K562 (cell line): ENCODE measurements around the gene DSE. TPM values are rescaled to one million over a fixed set of nuclear protein-coding genes. Genes with fewer than 3 reads are reported as not detected.

Source experiments
- ATAC-seq: fragments of 200-7000 bp; cut with Tn5 transposase; 3 replicates; pipeline ENCODE4 v1.9.1; 2020; ENCODE audit warnings: moderate library complexity
- BruUV-seq: library from RNA; stranded (reverse); fragments of 400-500 nt; replicated peaks from 2 replicates; lab custom pipeline; 2021; lab: Mats Ljungman, UMichigan
- CTCF ChIA-PET: fragments of 300-600 bp; formaldehyde crosslinking; extraction: SDS; loops from one replicate; lab custom pipeline; 2021; ENCODE audit warnings: low intra/inter-chr PET ratio; lab: Yijun Ruan, JAX
- POLR2A ChIA-PET: fragments of 300-600, 350-650 bp; sonication (Branson Sonifier 250); formaldehyde crosslinking; extraction: SDS; loops from one replicate; lab custom pipeline; 2021; ENCODE audit warnings: antibody characterized with exemption, inconsistent platforms; lab: Yijun Ruan, JAX
- DNase-seq, 4 experiments: peaks; one replicate each; pipeline versions ENCODE4 v3.0.0 to v3.0.0-alpha.2; 2011 to 2018; ENCODE audit warnings: low spot score in 3 of 4, mixed read lengths in 3 of 4; ENCODE audit errors: extremely low read depth in 1 of 4
- FAIRE-seq: peaks from 2 replicates; lab custom pipeline; 2011; peaks lifted over from hg19 to GRCh38; lab: Jason Lieb, UNC
- H2AFZ ChIP-seq: 2 replicates; pipeline ENCODE4 v1.6.0; 2011; ENCODE audit warnings: low read depth, low read length, control low read depth, inconsistent platforms
- H3K27ac ChIP-seq: fragments of 200-600 bp; 3 replicates; pipeline ENCODE4 v1.8.0; 2011; ENCODE audit warnings: low read depth, mild to moderate bottlenecking, control low read depth, inconsistent platforms, low read length, moderate library complexity, mixed read lengths; ENCODE audit errors: extremely low read depth
- H3K27me3 ChIP-seq, 2 experiments: fragments of 300-600 bp in 1 of 2; 2 replicates in 1 of 2; 3 replicates in 1 of 2; pipeline versions ENCODE4 v1.6.0 to v1.8.0; 2011; ENCODE audit warnings: inconsistent platforms in 2 of 2, low read length in 2 of 2, mild to moderate bottlenecking in 1 of 2, mixed read lengths in 1 of 2, moderate library complexity in 1 of 2; ENCODE audit not compliant: control insufficient read depth in 2 of 2, insufficient read depth in 2 of 2
- H3K36me3 ChIP-seq: fragments of 300-600 bp; 3 replicates; pipeline ENCODE4 v1.8.0; 2011; ENCODE audit warnings: mild to moderate bottlenecking, low read length, inconsistent platforms; ENCODE audit not compliant: control insufficient read depth, insufficient read depth
- H3K4me1 ChIP-seq, 2 experiments: fragments of 200-600 bp in 1 of 2; replicated peaks in 1 of 2; 2 replicates in 1 of 2; 3 replicates in 1 of 2; pipeline versions ENCODE4 v1.5.1 to v1.8.0; 2011; ENCODE audit warnings: inconsistent platforms in 2 of 2, low read length in 2 of 2, mild to moderate bottlenecking in 1 of 2, mixed read lengths in 1 of 2, moderate library complexity in 1 of 2; ENCODE audit not compliant: control insufficient read depth in 2 of 2, insufficient read depth in 2 of 2
- H3K4me2 ChIP-seq: 2 replicates; pipeline ENCODE4 v1.6.1; 2011; ENCODE audit warnings: low read length, control low read depth, inconsistent platforms, mixed read lengths; ENCODE audit not compliant: insufficient read depth
- H3K4me3 ChIP-seq: fragments of 200-600 bp; sonication (generic), shearing (Covaris generic); 2 replicates; pipeline ENCODE4 v1.5.1; 2016; ENCODE audit warnings: control low read depth, inconsistent platforms
- H3K79me2 ChIP-seq: fragments of 200-600 bp; 3 replicates; pipeline ENCODE4 v1.8.0; 2011; ENCODE audit warnings: low read length, inconsistent platforms; ENCODE audit not compliant: control insufficient read depth, insufficient read depth
- H3K9ac ChIP-seq, 2 experiments: 2 replicates each; pipeline versions ENCODE4 v1.6.0 to v1.6.1; 2011; ENCODE audit warnings: low read depth in 2 of 2, low read length in 2 of 2, control low read depth in 1 of 2, inconsistent platforms in 1 of 2, mild to moderate bottlenecking in 1 of 2, mixed read lengths in 1 of 2; ENCODE audit not compliant: insufficient read depth in 1 of 2
- H3K9me1 ChIP-seq: one replicate; pipeline ENCODE4 v1.6.0; 2011; ENCODE audit warnings: inconsistent platforms, mild to moderate bottlenecking, low read length, moderate library complexity; ENCODE audit not compliant: control insufficient read depth, insufficient read depth
- H3K9me3 ChIP-seq: replicated peaks from 2 replicates; pipeline ENCODE4 v1.5.1; 2011; ENCODE audit warnings: low read depth, low read length, inconsistent platforms; ENCODE audit not compliant: control insufficient read depth, insufficient read depth
- H4K20me1 ChIP-seq: replicated peaks from 2 replicates; pipeline ENCODE4 v1.6.1; 2011; ENCODE audit warnings: low read length, inconsistent platforms, mixed read lengths; ENCODE audit not compliant: control insufficient read depth, insufficient read depth
- ASH1L ChIP-seq: fragments of 450-650 bp; IDR thresholded peaks from 2 replicates; pipeline ENCODE4 v1.6.1; 2018; ENCODE audit warnings: borderline replicate concordance, mild to moderate bottlenecking, low read depth; ENCODE audit not compliant: partially characterized antibody
- ATF6 ChIP-seq: sonication (generic); formaldehyde crosslinking; IDR thresholded peaks from 2 replicates; pipeline ENCODE4 v1.4.0; 2020; ENCODE audit warnings: mild to moderate bottlenecking, missing genetic modification reagents
- CHD4 ChIP-seq: fragments of 200-600 bp; sonication (generic); IDR thresholded peaks from 3 replicates; pipeline ENCODE4 v1.6.1; 2012; ENCODE audit warnings: low read depth, mild to moderate bottlenecking, mixed read lengths, low read length, inconsistent platforms; ENCODE audit not compliant: insufficient read depth, insufficient replicate concordance, poor library complexity, severe bottlenecking
- E2F1 ChIP-seq: sonication (generic); formaldehyde crosslinking; IDR thresholded peaks from 2 replicates; pipeline ENCODE4 v1.8.1; 2023; ENCODE audit warnings: mild to moderate bottlenecking, missing genetic modification reagents, moderate library complexity
- ESRRB ChIP-seq: fragments of 250-450 bp; sonication (Bioruptor Pico); IDR thresholded peaks from 2 replicates; pipeline ENCODE4 v1.5.0; 2020; ENCODE audit warnings: mild to moderate bottlenecking, moderate library complexity, borderline replicate concordance
- FOXJ2 ChIP-seq: fragments of 200-800 bp; sonication (Bioruptor generic); IDR thresholded peaks from 2 replicates; pipeline ENCODE4 v1.6.1; 2016; ENCODE audit warnings: missing genetic modification characterization, missing compliant biosample characterization
- HNRNPK ChIP-seq: fragments of 200-400 bp; formaldehyde crosslinking; IDR thresholded peaks from one replicate; pipeline ENCODE4 v1.6.1; 2018; ENCODE audit warnings: mild to moderate bottlenecking, low read depth, low read length; ENCODE audit not compliant: poor library complexity, severe bottlenecking
- NR2C1 ChIP-seq, 2 experiments: fragments of 450-650 bp; IDR thresholded peaks; 2 replicates each; pipeline ENCODE4 v1.6.1; 2017; ENCODE audit warnings: mild to moderate bottlenecking in 2 of 2, antibody characterized with exemption in 1 of 2, inconsistent platforms in 1 of 2, missing compliant biosample characterization in 1 of 2, missing genetic modification characterization in 1 of 2
- SPI1 ChIP-seq: IDR thresholded peaks from 2 replicates; pipeline ENCODE4 v1.6.1; 2011; ENCODE audit warnings: low read depth, low read length, control low read depth, borderline replicate concordance
- ZFP36 ChIP-seq: fragments of 150-350 bp; IDR thresholded peaks from 2 replicates; pipeline ENCODE4 v1.6.1; 2018; ENCODE audit warnings: low read length, low read depth; ENCODE audit not compliant: partially characterized antibody
- ZNF124 ChIP-seq: sonication (generic); formaldehyde crosslinking; IDR thresholded peaks from 2 replicates; pipeline ENCODE4 v1.8.1; 2022; ENCODE audit warnings: missing genetic modification reagents
- ZNF175 ChIP-seq: fragments of 200-800 bp; sonication (Bioruptor generic); IDR thresholded peaks from 2 replicates; pipeline ENCODE4 v1.6.1; 2016; ENCODE audit warnings: low read depth, mild to moderate bottlenecking, missing genetic modification characterization, missing compliant biosample characterization
- ZNF224 ChIP-seq: sonication (generic); formaldehyde crosslinking; IDR thresholded peaks from 2 replicates; pipeline ENCODE4 v1.8.0; 2022; ENCODE audit warnings: mild to moderate bottlenecking, missing genetic modification reagents
- ZNF444 ChIP-seq: fragments of 250-450 bp; sonication (Bioruptor Pico); IDR thresholded peaks from 2 replicates; pipeline ENCODE4 v1.4.0; 2020; ENCODE audit warnings: mild to moderate bottlenecking, moderate library complexity
- in situ Hi-C: fragments of 300-500 bp; cut with MboI; formaldehyde crosslinking; loops from 4 replicates; pipeline ENCODE4 v1.15.0; 2018; ENCODE audit warnings: inconsistent platforms, mixed read lengths
- intact Hi-C: fragments of 100-400 bp; cut with micrococcal nuclease; formaldehyde crosslinking; loops from 2 replicates; pipeline ENCODE4 v1.14.2; 2022
- polyA plus RNA-seq, 8 experiments: library from polyadenylated mRNA; depleted of rRNA in 4 of 8; stranded (reverse) in 5 of 8; unstranded in 3 of 8; fragments of >200 nt; fragmentation: Nextera tagmentation in 2 of 8; fragmentation: Illumina TruSeq in 1 of 8; extraction: Ambion mirVana in 2 of 8; extraction: Trizol in 1 of 8; gene quantifications; 2 replicates each; pipeline versions ENCODE4 v1.2.1 to v1.2.3, GENCODE V29; 2011 to 2014; ENCODE audit warnings: inconsistent platforms in 1 of 8, missing spikeins in 1 of 8
- total RNA-seq, 7 experiments: library from RNA; depleted of rRNA in 6 of 7; stranded (reverse); fragments of >200 nt in 6 of 7; fragmentation: Illumina TruSeq in 2 of 7; extraction: Trizol in 2 of 7; gene quantifications; 2 replicates each; pipeline versions ENCODE4 v1.2.1 to v1.2.3, GENCODE V29; 2011 to 2021; ENCODE audit warnings: low replicate concordance in 1 of 7
- TF ChIP-seq, protein P1 (sequence below), 3 experiments: IDR thresholded peaks in 2 of 3; conservative IDR thresholded peaks in 1 of 3; 2 replicates each; pipeline ENCODE4 v1.5.1; 2011 to 2012; ENCODE audit warnings: low read length in 3 of 3, mild to moderate bottlenecking in 3 of 3, control low read depth in 2 of 3, improper control_type of control experiment in 1 of 3, inconsistent platforms in 1 of 3, low read depth in 1 of 3, mixed read lengths in 1 of 3, moderate library complexity in 1 of 3; ENCODE audit not compliant: insufficient read depth in 2 of 3

The DSE gene
- total and polyA plus RNA-seq, 9 of the 15 experiments (the other 6 are each of a cell fraction or from before 2014, with no cell fraction given): 0.49 to 1.7 (median 0.79) TPM

- TF ChIP-seq E2F1: no peak
These were observed 8.5 kb upstream of the DSE start (continued) for GRCh38 chr6:116362276-116362675.

DNA sequence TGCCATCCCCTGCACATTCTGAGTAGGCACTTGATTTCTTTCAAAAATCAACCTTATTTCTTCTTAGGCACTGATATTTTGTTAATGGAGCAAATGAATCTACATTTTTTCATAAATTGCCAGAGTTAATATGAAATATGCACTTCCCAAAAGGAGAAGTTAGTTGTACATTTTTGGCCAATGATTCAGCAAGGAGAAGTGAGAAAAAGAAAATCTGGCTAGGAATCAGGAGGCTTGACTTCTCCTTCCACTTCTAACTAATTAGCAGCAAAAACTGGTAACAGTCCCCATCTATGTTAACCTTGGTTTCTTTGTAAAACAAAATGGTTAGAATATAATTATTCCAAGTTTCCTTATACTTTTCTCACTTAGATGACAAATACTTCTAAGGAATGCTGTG, 7.0 kb upstream of the DSE start:
- no peaks in the 10 kb centered on the region for H3K36me3 ChIP-seq
- ATAC-seq: no peak
- TF ChIP-seq ESRRB (CRISPR knock-in tag): no peak
- TF ChIP-seq HNRNPK: no peak
- no peak for TF ChIP-seq CHD4
- TF ChIP-seq ZNF175 (CRISPR knock-in tag): no peak
- no peak for TF ChIP-seq ZNF444 (CRISPR knock-in tag)
- TF ChIP-seq ZNF124 (CRISPR knock-in tag): no peak
- no peak for TF ChIP-seq ZNF224
- TF ChIP-seq NR2C1 (IDR thresholded peaks at IDR 0.05): no peak
- TF ChIP-seq NR2C1 (tag; IDR thresholded peaks at IDR 0.05): no peak
- TF ChIP-seq, protein P1, sequence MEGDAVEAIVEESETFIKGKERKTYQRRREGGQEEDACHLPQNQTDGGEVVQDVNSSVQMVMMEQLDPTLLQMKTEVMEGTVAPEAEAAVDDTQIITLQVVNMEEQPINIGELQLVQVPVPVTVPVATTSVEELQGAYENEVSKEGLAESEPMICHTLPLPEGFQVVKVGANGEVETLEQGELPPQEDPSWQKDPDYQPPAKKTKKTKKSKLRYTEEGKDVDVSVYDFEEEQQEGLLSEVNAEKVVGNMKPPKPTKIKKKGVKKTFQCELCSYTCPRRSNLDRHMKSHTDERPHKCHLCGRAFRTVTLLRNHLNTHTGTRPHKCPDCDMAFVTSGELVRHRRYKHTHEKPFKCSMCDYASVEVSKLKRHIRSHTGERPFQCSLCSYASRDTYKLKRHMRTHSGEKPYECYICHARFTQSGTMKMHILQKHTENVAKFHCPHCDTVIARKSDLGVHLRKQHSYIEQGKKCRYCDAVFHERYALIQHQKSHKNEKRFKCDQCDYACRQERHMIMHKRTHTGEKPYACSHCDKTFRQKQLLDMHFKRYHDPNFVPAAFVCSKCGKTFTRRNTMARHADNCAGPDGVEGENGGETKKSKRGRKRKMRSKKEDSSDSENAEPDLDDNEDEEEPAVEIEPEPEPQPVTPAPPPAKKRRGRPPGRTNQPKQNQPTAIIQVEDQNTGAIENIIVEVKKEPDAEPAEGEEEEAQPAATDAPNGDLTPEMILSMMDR (IDR thresholded peaks at IDR 0.05 in 2 of 3, conservative IDR thresholded peaks at IDR 0.05 in 1 of 3; ENCODE audit: insufficient read depth in 2 of 3, low read depth in 1 of 3, low read length in 3 of 3): no peak
- no peak for TF ChIP-seq ZFP36
- no peak for TF ChIP-seq ATF6 (CRISPR knock-in tag)
- no peak for TF ChIP-seq ASH1L
- TF ChIP-seq FOXJ2 (tag): no peak
- no peak for TF ChIP-seq SPI1

More for the DNA sequence above, 7.0 kb upstream of the DSE start:
- Histone ChIP-seq H2AFZ (no peak overlapping the region), H4K20me1 (no peaks in the 10 kb centered on the region), H3K4me2 (no peak overlapping the region), H3K27me3 (peaks cover 8 to 12% of the 10 kb centered on the region in 2 experiments; a peak in 2 of 5 replicates), H3K27ac (no peak overlapping the region), H3K9ac (no peak overlapping the region), H3K79me2 (no peaks in the 10 kb centered on the region), H3K4me3 (no peak overlapping the region), H3K9me1 (no peaks in the 10 kb centered on the region), H3K4me1 (no peaks in the 10 kb centered on the region), H3K9me3 (no peaks in the 10 kb centered on the region)
- no TSS peak for BruUV-seq
- in situ Hi-C loops: no loop called here
- intact Hi-C loops: no loop called here
- DNase-seq: no peak
- CTCF ChIA-PET: no interaction called here
- FAIRE-seq: no peak
- POLR2A ChIA-PET: no interaction called here
